GM12864 (cell line): ENCODE results near the gene ARHGEF7.

ENCODE experiments used
- DNase-seq: peaks from one replicate; pipeline ENCODE4 v3.0.0-alpha.2; 2011; ENCODE audit warnings: low read depth
- H3K4me3 ChIP-seq: 2 replicates; pipeline ENCODE4 v1.5.1; 2011; ENCODE audit warnings: mild to moderate bottlenecking, low read depth, low read length, control low read depth
- CTCF ChIP-seq: IDR thresholded peaks from 2 replicates; pipeline ENCODE4 v1.5.1; 2011; ENCODE audit warnings: low read depth, mild to moderate bottlenecking, moderate library complexity, low read length, control low read depth, inconsistent platforms; ENCODE audit errors: missing control alignments

ARHGEF7 gene

DNA sequence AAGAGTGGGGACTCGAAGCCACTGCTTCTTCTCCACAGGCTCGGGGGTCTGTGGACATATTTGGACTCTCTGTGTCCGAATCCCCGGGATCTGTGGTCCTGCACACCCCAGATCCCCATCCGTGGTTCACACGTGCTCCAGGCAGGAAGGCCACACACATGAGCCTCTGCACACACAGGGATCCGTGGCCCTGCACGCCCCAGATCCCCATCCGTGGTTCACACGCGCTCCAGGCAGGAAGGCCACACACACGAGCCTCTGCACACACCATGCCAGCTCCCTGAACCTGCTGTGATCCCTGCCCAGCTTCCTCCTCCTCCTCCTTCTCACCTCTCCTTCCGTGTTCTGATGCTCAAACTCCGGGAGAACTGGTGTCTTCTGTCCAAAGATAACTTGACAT lies 208.4 kb downstream of the ARHGEF7 start:
- no peak overlapping the region for H3K4me3 ChIP-seq
- DNase-seq: no peak
- TF ChIP-seq CTCF: no peak

DNA sequence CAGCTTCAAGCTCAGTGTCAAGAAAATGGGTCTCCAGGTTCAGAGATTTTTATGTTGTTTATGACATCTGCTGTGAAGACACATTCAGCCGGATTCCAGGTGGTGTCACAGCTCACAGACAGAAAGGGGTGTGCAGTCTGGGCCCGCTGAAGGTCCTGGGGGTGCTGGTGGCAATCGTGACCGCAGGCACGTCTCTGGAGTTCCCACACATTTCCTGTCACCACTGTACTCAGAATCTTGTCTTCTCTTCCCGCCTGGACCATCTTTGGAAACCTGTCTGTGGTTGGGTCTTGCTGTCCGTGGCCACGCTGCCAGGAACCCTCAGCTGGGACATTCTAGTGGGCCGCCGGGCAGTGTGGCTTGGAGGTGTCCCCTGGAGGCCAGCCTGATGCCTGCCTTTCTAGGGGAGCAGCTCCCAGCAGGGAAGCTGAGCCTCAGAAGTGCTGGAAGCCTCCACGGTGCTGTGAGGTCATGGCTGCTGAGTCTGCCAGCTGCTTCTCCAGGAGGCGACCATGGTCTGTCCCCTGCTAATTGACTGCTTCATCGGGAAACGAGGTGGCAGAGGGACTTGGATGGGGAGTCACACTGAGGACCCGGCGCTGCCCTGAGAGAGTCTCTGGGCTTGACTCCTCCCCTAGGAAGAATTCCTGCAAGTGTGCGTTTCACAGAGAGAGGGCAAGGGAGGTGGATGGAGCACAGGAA lies 209.0 kb downstream of the ARHGEF7 start:
- H3K4me3 ChIP-seq: no peak overlapping the region
- TF ChIP-seq CTCF: no peak
- no peak for DNase-seq

DNA sequence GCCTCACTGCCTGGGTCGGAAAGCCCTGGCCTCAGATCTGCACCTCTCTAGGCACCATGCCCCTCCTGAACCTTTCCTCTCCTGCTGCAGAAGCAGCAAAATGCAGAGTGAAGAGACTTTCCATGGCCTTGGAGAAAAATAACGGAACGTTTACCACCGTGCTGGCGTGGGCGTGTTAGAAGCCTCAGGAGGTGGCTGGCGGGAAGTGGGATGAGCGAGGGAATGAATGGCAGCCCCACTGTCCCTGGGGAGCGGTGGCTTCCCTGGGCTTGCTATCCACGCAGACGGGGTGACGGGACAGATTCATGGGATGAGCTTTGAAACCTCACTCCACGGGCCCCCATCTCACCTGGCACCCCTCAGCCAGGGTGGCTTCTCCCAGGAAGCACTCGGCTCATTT lies 209.6 kb downstream of the ARHGEF7 start:
- TF ChIP-seq CTCF: no peak
- H3K4me3 ChIP-seq: no peak overlapping the region
- DNase-seq: no peak

GRCh38 chr13:111325146-111325890 lies 210.2 kb downstream of the ARHGEF7 start:
- no peak overlapping the region for H3K4me3 ChIP-seq
- DNase-seq: no peak
- no peak for TF ChIP-seq CTCF

DNA sequence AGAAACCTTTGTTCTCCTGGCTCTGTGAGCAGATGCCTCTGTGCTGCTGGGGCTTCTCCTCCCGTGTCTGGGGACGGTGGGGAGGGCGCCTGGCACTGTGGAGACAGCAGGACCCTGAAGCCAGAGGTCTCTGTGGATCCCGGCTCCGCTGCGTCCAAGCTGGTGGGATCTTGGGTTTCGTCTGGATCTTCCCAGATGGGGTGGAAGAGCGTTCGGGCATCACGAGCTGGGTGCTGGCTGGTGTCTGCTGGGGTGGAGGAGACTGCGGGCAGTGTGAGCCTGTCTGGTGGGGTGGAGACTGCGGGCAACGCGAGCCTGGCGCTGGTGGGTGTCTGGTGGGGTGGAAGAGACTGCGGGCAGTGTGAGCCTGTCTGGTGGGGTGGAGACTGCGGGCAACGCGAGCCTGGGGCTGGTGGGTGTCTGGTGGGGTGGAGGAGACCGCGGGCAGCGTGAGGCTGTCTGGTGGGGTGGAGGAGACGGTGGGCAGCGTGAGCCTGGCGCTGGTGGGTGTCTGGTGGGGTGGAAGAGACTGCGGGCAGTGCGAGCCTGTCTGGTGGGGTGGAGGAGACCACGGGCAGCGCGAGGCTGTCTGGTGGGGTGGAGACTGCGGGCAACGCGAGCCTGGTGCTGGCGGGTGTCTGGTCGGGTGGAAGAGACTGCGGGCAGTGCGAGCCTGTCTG lies 211.0 kb downstream of the ARHGEF7 start:
- H3K4me3 ChIP-seq: no peak overlapping the region
- no peak for TF ChIP-seq CTCF

DNA sequence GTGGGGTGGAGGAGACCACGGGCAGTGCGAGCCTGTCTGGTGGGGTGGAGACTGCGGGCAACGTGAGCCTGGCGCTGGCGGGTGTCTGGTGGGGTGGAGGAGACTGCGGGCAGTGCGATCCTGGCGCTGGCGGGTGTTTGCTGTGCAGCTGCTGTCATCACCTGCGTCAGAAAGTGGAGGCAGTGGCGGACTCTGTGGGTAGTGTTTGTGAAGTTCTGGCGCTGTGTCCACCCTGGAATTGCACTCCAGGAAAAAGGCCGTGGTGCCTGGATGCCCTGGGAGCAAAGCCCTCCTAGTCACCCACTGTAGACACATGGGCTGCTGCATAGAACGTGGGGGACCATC lies 211.5 kb downstream of the ARHGEF7 start:
- TF ChIP-seq CTCF: no peak
- no peak for DNase-seq
- no peak overlapping the region for H3K4me3 ChIP-seq

More for the DNA sequence above, 211.0 kb downstream of the ARHGEF7 start:
- DNase-seq: no peak
